GM23248 (cell line): ENCODE data around the gene MACC1.

Experiments used
- EZH2 ChIP-seq: fragments of 200-600 bp; sonication (generic); IDR thresholded peaks from 2 replicates; pipeline ENCODE4 v1.6.1; 2018; ENCODE audit warnings: antibody characterized with exemption, mild to moderate bottlenecking; ENCODE audit not compliant: insufficient read depth, poor library complexity, severe bottlenecking
- EZH2phosphoT487 ChIP-seq: fragments of 200-600 bp; sonication (generic); IDR thresholded peaks from 2 replicates; pipeline ENCODE4 v1.6.1; 2018; ENCODE audit warnings: antibody characterized with exemption, moderate library complexity, mild to moderate bottlenecking, low read depth; ENCODE audit not compliant: insufficient read depth

DNA sequence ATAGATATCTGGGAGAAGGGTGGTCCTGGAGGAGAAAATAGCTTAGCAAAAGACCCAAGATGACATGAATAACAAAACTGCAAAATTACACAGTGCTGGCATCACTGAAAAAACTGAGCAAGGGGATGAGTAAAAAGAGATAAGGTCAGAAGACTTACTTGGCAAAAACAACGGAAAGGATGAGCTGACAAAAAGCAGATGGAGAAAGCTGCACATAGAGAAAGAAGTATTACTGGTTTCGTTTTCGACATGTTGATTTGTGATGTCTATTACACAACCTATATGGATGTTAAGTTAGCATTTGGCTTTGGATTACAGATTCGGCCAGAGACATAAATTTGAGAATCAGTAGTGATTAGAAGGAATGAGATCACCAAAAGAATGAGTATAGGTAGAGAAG is 132.1 kb downstream of the MACC1 start:
- TF ChIP-seq EZH2: no peak
- no peak for TF ChIP-seq EZH2phosphoT487
